Measurements from ENCODE around the gene USHBP1. TPM values are rescaled to one million over a fixed set of nuclear protein-coding genes. Genes with fewer than 3 reads are reported as not detected.

The USHBP1 gene
- 1.6 TPM for polyA plus RNA-seq (2013, experiment 1 of 2)
- polyA plus RNA-seq (2013, experiment 2 of 2): 1.5 TPM

GRCh38 chr19:17264641-17264979, at the start of gene USHBP1:
Gene USHBP1, minus strand, starts transcription at chr19:17264745. Its CDS starts 446 bp downstream, at chr19:17264299.
- Histone ChIP-seq H2BK120ac (ENCODE audit: low read depth, low read length) (no peak within 1 kb of the TSS), H2BK15ac (replicated peaks; ENCODE audit: low read depth) (no peak within 1 kb of the TSS), H3K79me2 (ENCODE audit: control insufficient read depth, insufficient read depth, low read length) (peaks cover 3% of the 10 kb centered on the region), H3K27me3 (ENCODE audit: insufficient read depth, low read length, poor library complexity) (no peaks in the 10 kb centered on the region), H3K4me3 (ENCODE audit: low read length) (no peak within 1 kb of the TSS), H2BK5ac (ENCODE audit: low read length) (no peak within 1 kb of the TSS), H3K9ac (ENCODE audit: low read length) (peak within 1 kb of the TSS; percentile 61), H3K4ac (ENCODE audit: low read depth, low read length) (peak within 1 kb of the TSS; percentile 28), H3K56ac (ENCODE audit: low read length) (peak within 1 kb of the TSS; percentile 81), H2AK5ac (ENCODE audit: low read length) (peak within 1 kb of the TSS; percentile 71), H3K18ac (ENCODE audit: low read length) (peak within 1 kb of the TSS; percentile 5), H3K23ac (ENCODE audit: low read length) (no peak within 1 kb of the TSS), H3K36me3 (ENCODE audit: control insufficient read depth, insufficient read depth, low read length) (no peaks in the 10 kb centered on the region), H3K27ac (ENCODE audit: low read depth, low read length) (no peak within 1 kb of the TSS), H3K4me1 (ENCODE audit: control insufficient read depth, low read depth, low read length) (peaks cover 2% of the 10 kb centered on the region), H3K4me2 (ENCODE audit: low read length) (no peak within 1 kb of the TSS), H4K8ac (ENCODE audit: low read depth, low read length) (no peak within 1 kb of the TSS), H4K5ac (ENCODE audit: low read length) (peak within 1 kb of the TSS; percentile 47), H3K79me1 (ENCODE audit: low read length) (no peaks in the 10 kb centered on the region)
- no CpG with 5 or more reads among the region's 5 CpGs for WGBS (ENCODE audit: extremely low coverage, insufficient coverage, low lambda C conversion rate)
- peak; percentile 74 for DNase-seq

- Histone ChIP-seq H3K4me3 (ENCODE audit: low read length) (no peak overlapping the region), H4K5ac (ENCODE audit: low read length) (no peak overlapping the region), H3K56ac (ENCODE audit: low read length) (no peak overlapping the region), H3K36me3 (ENCODE audit: control insufficient read depth, insufficient read depth, low read length) (peaks cover 6% of the 10 kb centered on the region), H3K79me2 (ENCODE audit: control insufficient read depth, insufficient read depth, low read length) (peaks cover 22% of the 10 kb centered on the region), H2BK5ac (ENCODE audit: low read length) (no peak overlapping the region), H3K27ac (ENCODE audit: low read depth, low read length) (no peak overlapping the region), H2BK15ac (replicated peaks; ENCODE audit: low read depth) (no peak overlapping the region), H3K4me2 (ENCODE audit: low read length) (no peak overlapping the region), H2AK5ac (ENCODE audit: low read length) (no peak overlapping the region), H3K9ac (ENCODE audit: low read length) (no peak overlapping the region), H3K4ac (ENCODE audit: low read depth, low read length) (no peak overlapping the region), H3K18ac (ENCODE audit: low read length) (no peak overlapping the region), H2BK120ac (ENCODE audit: low read depth, low read length) (no peak overlapping the region), H3K4me1 (ENCODE audit: control insufficient read depth, low read depth, low read length) (peaks cover 2% of the 10 kb centered on the region), H3K27me3 (ENCODE audit: insufficient read depth, low read length, poor library complexity) (no peaks in the 10 kb centered on the region), H3K23ac (ENCODE audit: low read length) (no peak overlapping the region), H4K8ac (ENCODE audit: low read depth, low read length) (no peak overlapping the region), H3K79me1 (ENCODE audit: low read length) (peaks cover 17% of the 10 kb centered on the region)
- WGBS (ENCODE audit: extremely low coverage, insufficient coverage, low lambda C conversion rate): no CpG with 5 or more reads among the region's 19 CpGs
- no peak for DNase-seq
Observed at GRCh38 chr19:17314007-17314593, 49.6 kb upstream of the USHBP1 start.

GRCh38 chr19:17312189-17313113, 47.9 kb upstream of the USHBP1 start:
- Histone ChIP-seq H3K79me1 (ENCODE audit: low read length) (peaks cover 17% of the 10 kb centered on the region), H2BK5ac (ENCODE audit: low read length) (no peak overlapping the region), H3K9ac (ENCODE audit: low read length) (no peak overlapping the region), H2AK5ac (ENCODE audit: low read length) (no peak overlapping the region), H3K4me3 (ENCODE audit: low read length) (no peak overlapping the region), H3K56ac (ENCODE audit: low read length) (no peak overlapping the region), H3K4me2 (ENCODE audit: low read length) (no peak overlapping the region), H3K27ac (ENCODE audit: low read depth, low read length) (no peak overlapping the region), H3K27me3 (ENCODE audit: insufficient read depth, low read length, poor library complexity) (no peaks in the 10 kb centered on the region), H3K79me2 (ENCODE audit: control insufficient read depth, insufficient read depth, low read length) (peaks cover 22% of the 10 kb centered on the region), H2BK15ac (replicated peaks; ENCODE audit: low read depth) (no peak overlapping the region), H2BK120ac (ENCODE audit: low read depth, low read length) (no peak overlapping the region), H3K18ac (ENCODE audit: low read length) (no peak overlapping the region), H3K4ac (ENCODE audit: low read depth, low read length) (no peak overlapping the region), H4K5ac (ENCODE audit: low read length) (no peak overlapping the region), H3K36me3 (ENCODE audit: control insufficient read depth, insufficient read depth, low read length) (peaks cover 6% of the 10 kb centered on the region), H3K23ac (ENCODE audit: low read length) (no peak overlapping the region), H3K4me1 (ENCODE audit: control insufficient read depth, low read depth, low read length) (peaks cover 2% of the 10 kb centered on the region), H4K8ac (ENCODE audit: low read depth, low read length) (no peak overlapping the region)
- WGBS (ENCODE audit: extremely low coverage, insufficient coverage, low lambda C conversion rate): no CpG with 5 or more reads among the region's 20 CpGs
- DNase-seq: no peak

GRCh38 chr19:17311455-17312188, 47.1 kb upstream of the USHBP1 start:
- no peak overlapping the region for H3K4ac ChIP-seq (ENCODE audit: low read depth, low read length)
- H3K56ac ChIP-seq (ENCODE audit: low read length): no peak overlapping the region
- peak; percentile 77 for DNase-seq
- H3K27ac ChIP-seq (ENCODE audit: low read depth, low read length): no peak overlapping the region
- no peak overlapping the region for H3K4me2 ChIP-seq (ENCODE audit: low read length)
- H2AK5ac ChIP-seq (ENCODE audit: low read length): no peak overlapping the region
- no peak overlapping the region for H4K5ac ChIP-seq (ENCODE audit: low read length)
- no peak overlapping the region for H3K9ac ChIP-seq (ENCODE audit: low read length)
- no peak overlapping the region for H3K23ac ChIP-seq (ENCODE audit: low read length)
- H3K79me1 ChIP-seq (ENCODE audit: low read length): peaks cover 17% of the 10 kb centered on the region
- WGBS (ENCODE audit: extremely low coverage, insufficient coverage, low lambda C conversion rate): no CpG with 5 or more reads among the region's 11 CpGs
- no peak overlapping the region for H3K4me3 ChIP-seq (ENCODE audit: low read length)
- H2BK15ac ChIP-seq (replicated peaks; ENCODE audit: low read depth): no peak overlapping the region
- H3K18ac ChIP-seq (ENCODE audit: low read length): no peak overlapping the region
- peaks cover 22% of the 10 kb centered on the region for H3K79me2 ChIP-seq (ENCODE audit: control insufficient read depth, insufficient read depth, low read length)
- no peak overlapping the region for H2BK120ac ChIP-seq (ENCODE audit: low read depth, low read length)
- no peaks in the 10 kb centered on the region for H3K27me3 ChIP-seq (ENCODE audit: insufficient read depth, low read length, poor library complexity)
- H4K8ac ChIP-seq (ENCODE audit: low read depth, low read length): no peak overlapping the region
- H2BK5ac ChIP-seq (ENCODE audit: low read length): no peak overlapping the region
- H3K4me1 ChIP-seq (ENCODE audit: control insufficient read depth, low read depth, low read length): peaks cover 2% of the 10 kb centered on the region
- peaks cover 6% of the 10 kb centered on the region for H3K36me3 ChIP-seq (ENCODE audit: control insufficient read depth, insufficient read depth, low read length)

GRCh38 chr19:17309965-17310461, 45.5 kb upstream of the USHBP1 start:
- no peak for DNase-seq

More at GRCh38 chr19:17309965-17310461, 45.5 kb upstream of the USHBP1 start:
- H3K79me1 ChIP-seq (ENCODE audit: low read length): peaks cover 17% of the 10 kb centered on the region
- H3K56ac ChIP-seq (ENCODE audit: low read length): peak overlapping the region; percentile 96
- no peaks in the 10 kb centered on the region for H3K27me3 ChIP-seq (ENCODE audit: insufficient read depth, low read length, poor library complexity)
- H3K4me1 ChIP-seq (ENCODE audit: control insufficient read depth, low read depth, low read length): peaks cover 2% of the 10 kb centered on the region
- peak overlapping the region; percentile 44 for H3K18ac ChIP-seq (ENCODE audit: low read length)
- no peak overlapping the region for H3K4ac ChIP-seq (ENCODE audit: low read depth, low read length)
- H3K4me3 ChIP-seq (ENCODE audit: low read length): peak overlapping the region; percentile 57
- H4K5ac ChIP-seq (ENCODE audit: low read length): no peak overlapping the region
- peaks cover 22% of the 10 kb centered on the region for H3K79me2 ChIP-seq (ENCODE audit: control insufficient read depth, insufficient read depth, low read length)
- no peak overlapping the region for H2BK120ac ChIP-seq (ENCODE audit: low read depth, low read length)
- no peak overlapping the region for H2BK15ac ChIP-seq (replicated peaks; ENCODE audit: low read depth)
- peak overlapping the region; percentile 24 for H3K27ac ChIP-seq (ENCODE audit: low read depth, low read length)
- H3K23ac ChIP-seq (ENCODE audit: low read length): no peak overlapping the region
- H2BK5ac ChIP-seq (ENCODE audit: low read length): peak overlapping the region; percentile 19
- peak overlapping the region; percentile 77 for H3K4me2 ChIP-seq (ENCODE audit: low read length)
- no CpG with 5 or more reads among the region's 23 CpGs for WGBS (ENCODE audit: extremely low coverage, insufficient coverage, low lambda C conversion rate)
- H3K36me3 ChIP-seq (ENCODE audit: control insufficient read depth, insufficient read depth, low read length): peaks cover 3% of the 10 kb centered on the region
- peak overlapping the region; percentile 90 for H3K9ac ChIP-seq (ENCODE audit: low read length)
- H2AK5ac ChIP-seq (ENCODE audit: low read length): no peak overlapping the region
- no peak overlapping the region for H4K8ac ChIP-seq (ENCODE audit: low read depth, low read length)

Measured in mesendoderm (in vitro differentiated cells).